ENCODE data around the gene FAM210B. TPM values are rescaled to one million over a fixed set of nuclear protein-coding genes. Genes with fewer than 3 reads are reported as not detected.

Gene FAM210B
- total and polyA plus RNA-seq, 2 experiments from 2014 or later, result 64.2 to 101 TPM

GRCh38 chr20:56345911-56346310 is 12.9 kb upstream of the FAM210B start:
- no peaks in the 10 kb centered on the region for H3K36me3 ChIP-seq
- DNase-seq (ENCODE audit: low read depth in 1 of 2, low spot score in 1 of 2), result peak in 1 of 2 donors; percentile 37
- H3K4me1 ChIP-seq (ENCODE audit: low read depth), result peaks cover 10% of the 10 kb centered on the region
- no peak for TF ChIP-seq CTCF (IDR thresholded peaks at IDR 0.05; ENCODE audit: low read depth, low read length)
- H3K4me3 ChIP-seq, result no peak overlapping the region
- peaks cover 18% of the 10 kb centered on the region for H3K27me3 ChIP-seq
- no peaks in the 10 kb centered on the region for H3K9me3 ChIP-seq (ENCODE audit: low read depth)
- no peak overlapping the region for H3K27ac ChIP-seq

DNA sequence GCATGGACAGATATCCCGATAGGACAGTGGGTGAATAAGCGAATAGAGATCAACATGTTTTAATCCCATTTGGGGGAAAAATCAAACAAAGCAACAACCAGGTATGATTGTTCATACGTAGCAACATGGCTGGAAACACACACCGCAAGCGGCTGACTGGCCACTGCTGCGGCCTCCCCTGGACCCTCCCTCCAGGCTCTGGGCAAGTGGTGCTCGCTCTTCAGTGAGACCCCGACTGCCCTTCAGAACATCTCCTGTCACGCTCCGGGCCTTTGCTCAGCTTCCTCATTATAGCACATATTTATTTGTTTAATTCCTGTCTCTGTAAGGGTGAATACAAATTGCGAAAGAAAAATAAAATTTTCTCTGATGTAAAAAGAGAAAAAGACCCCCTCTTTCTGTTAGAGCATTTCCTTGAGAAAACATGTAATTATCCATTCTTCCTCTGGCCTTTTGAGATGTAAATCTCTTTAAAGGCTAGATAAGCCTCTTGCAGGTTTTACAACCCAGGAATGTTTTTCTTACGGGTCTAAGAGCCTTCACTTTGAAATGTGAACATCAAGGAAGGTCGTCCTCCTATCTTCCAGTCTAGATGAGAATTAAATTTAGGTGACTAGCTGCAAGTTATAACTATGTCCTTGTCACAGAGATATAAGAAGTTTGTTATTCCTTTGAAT is 11.0 kb upstream of the FAM210B start:
- DNase-seq (ENCODE audit: low read depth in 1 of 2, low spot score in 1 of 2), result no peak

DNA sequence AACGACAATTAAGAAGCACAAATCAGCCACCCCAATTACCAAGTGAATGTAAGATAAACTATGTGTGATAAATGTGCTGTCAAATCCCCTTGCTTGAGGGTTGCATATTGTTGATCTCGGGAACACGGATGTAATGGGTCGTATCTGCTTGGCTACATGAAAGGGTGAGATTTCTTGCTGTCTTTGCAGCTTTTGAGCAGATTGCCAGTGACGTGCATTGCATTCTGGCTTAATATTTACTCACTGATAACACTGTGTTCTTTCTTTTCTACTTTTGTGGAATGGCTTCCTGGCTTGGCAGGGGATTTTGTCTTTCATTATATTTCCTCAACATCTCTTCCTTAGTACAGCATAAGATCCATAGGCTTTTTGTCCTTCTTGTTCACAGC is 10.5 kb upstream of the FAM210B start:
- Histone ChIP-seq H3K9me3 (ENCODE audit: low read depth) (no peaks in the 10 kb centered on the region), H3K4me1 (ENCODE audit: low read depth) (peaks cover 10% of the 10 kb centered on the region), H3K36me3 (no peaks in the 10 kb centered on the region), H3K4me3 (no peak overlapping the region), H3K27ac (no peak overlapping the region), H3K27me3 (peaks cover 10% of the 10 kb centered on the region)
- peak in 1 of 2 donors; percentile 48 for DNase-seq (ENCODE audit: low read depth in 1 of 2, low spot score in 1 of 2)
- TF ChIP-seq CTCF (IDR thresholded peaks at IDR 0.05; ENCODE audit: low read depth, low read length), result no peak

More for the DNA sequence above, 11.0 kb upstream of the FAM210B start:
- no peaks in the 10 kb centered on the region for H3K9me3 ChIP-seq (ENCODE audit: low read depth)
- peaks cover 13% of the 10 kb centered on the region for H3K27me3 ChIP-seq
- TF ChIP-seq CTCF (IDR thresholded peaks at IDR 0.05; ENCODE audit: low read depth, low read length), result no peak
- peaks cover 10% of the 10 kb centered on the region for H3K4me1 ChIP-seq (ENCODE audit: low read depth)
- H3K36me3 ChIP-seq, result no peaks in the 10 kb centered on the region
- no peak overlapping the region for H3K27ac ChIP-seq
- H3K4me3 ChIP-seq, result no peak overlapping the region

DNA sequence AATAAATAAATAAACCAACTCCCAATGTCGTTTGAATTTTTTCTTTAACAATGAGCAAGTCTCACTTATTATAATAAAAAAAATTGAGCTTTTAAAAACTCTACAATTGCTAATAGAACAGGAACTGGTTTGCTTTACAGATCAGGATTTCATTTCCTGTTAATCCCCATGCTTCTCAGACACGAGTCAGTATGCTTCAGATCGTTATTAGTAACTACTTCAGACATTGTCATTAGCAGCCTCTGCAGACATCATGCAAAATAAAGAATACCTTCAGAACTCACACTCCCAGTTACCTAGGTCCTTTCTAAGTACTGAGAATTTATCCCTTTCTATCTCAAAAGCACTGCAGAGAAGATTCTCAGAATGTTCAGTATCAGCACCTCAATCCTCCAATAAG is 10.0 kb upstream of the FAM210B start:
- no peak for TF ChIP-seq CTCF (IDR thresholded peaks at IDR 0.05; ENCODE audit: low read depth, low read length)
- no peak overlapping the region for H3K27ac ChIP-seq
- H3K4me1 ChIP-seq (ENCODE audit: low read depth), result peaks cover 10% of the 10 kb centered on the region
- no peak for DNase-seq (ENCODE audit: low read depth in 1 of 2, low spot score in 1 of 2)
- no peaks in the 10 kb centered on the region for H3K36me3 ChIP-seq
- H3K9me3 ChIP-seq (ENCODE audit: low read depth), result no peaks in the 10 kb centered on the region
- H3K27me3 ChIP-seq, result peaks cover 5% of the 10 kb centered on the region
- no peak overlapping the region for H3K4me3 ChIP-seq

DNA sequence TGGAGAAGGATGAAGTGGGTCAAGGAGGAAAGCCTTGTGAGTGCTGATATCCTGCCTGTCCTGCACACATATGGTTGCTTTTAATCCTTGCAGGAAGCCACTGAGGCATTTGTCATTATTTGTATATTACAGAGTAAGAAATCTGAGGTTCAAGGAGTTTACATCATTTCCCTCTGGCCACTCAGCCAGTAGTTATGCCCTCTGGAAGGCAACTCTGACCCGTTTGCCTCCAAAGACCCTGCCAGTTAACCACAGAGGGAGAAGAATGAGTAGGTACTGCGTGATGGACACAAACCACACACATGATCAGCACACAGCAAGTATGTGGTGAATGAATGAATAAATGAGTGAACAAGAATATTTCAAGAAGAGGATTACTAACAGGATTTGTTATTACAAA is 7.9 kb upstream of the FAM210B start:
- Histone ChIP-seq H3K9me3 (ENCODE audit: low read depth) (no peaks in the 10 kb centered on the region), H3K4me1 (ENCODE audit: low read depth) (peaks cover 10% of the 10 kb centered on the region), H3K36me3 (no peaks in the 10 kb centered on the region), H3K4me3 (no peak overlapping the region), H3K27me3 (no peaks in the 10 kb centered on the region), H3K27ac (no peak overlapping the region)
- TF ChIP-seq CTCF (IDR thresholded peaks at IDR 0.05; ENCODE audit: low read depth, low read length), result no peak
- DNase-seq (ENCODE audit: low read depth in 1 of 2, low spot score in 1 of 2), result no peak
